Measurements from ENCODE around the gene RB1.

DNA sequence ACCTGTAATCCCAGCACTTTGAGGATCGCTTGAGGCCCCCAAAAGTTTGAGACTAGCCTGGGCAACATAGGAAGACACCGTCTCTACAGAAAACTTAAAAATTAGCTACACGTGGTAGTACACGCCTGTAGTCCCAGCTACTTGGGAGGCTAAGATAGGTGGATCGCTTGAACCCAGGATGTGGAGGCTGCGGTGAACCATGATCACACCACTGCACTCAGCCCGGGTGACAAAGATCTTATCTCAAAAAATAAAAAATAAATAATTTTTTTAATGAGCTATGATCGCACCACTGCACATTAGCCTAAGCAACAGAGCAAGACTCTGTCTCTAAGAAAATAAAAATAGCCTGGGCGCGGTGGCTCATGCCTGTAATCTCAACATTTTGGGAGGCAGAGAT is 222.7 kb downstream of the RB1 start:
- no peak for TF ChIP-seq POLR2AphosphoS5 (IDR thresholded peaks at IDR 0.05; ENCODE audit: insufficient read depth, low read depth, low read length)
- TF ChIP-seq, protein P1, sequence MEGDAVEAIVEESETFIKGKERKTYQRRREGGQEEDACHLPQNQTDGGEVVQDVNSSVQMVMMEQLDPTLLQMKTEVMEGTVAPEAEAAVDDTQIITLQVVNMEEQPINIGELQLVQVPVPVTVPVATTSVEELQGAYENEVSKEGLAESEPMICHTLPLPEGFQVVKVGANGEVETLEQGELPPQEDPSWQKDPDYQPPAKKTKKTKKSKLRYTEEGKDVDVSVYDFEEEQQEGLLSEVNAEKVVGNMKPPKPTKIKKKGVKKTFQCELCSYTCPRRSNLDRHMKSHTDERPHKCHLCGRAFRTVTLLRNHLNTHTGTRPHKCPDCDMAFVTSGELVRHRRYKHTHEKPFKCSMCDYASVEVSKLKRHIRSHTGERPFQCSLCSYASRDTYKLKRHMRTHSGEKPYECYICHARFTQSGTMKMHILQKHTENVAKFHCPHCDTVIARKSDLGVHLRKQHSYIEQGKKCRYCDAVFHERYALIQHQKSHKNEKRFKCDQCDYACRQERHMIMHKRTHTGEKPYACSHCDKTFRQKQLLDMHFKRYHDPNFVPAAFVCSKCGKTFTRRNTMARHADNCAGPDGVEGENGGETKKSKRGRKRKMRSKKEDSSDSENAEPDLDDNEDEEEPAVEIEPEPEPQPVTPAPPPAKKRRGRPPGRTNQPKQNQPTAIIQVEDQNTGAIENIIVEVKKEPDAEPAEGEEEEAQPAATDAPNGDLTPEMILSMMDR (IDR thresholded peaks at IDR 0.05; ENCODE audit: extremely low read depth in 1 of 2, insufficient read depth in 1 of 2, low read depth in 1 of 2, low read length in 2 of 2) = no peak
- TF ChIP-seq JUN (IDR thresholded peaks at IDR 0.05; ENCODE audit: borderline replicate concordance, insufficient read depth, insufficient read length, low read depth) = no peak

Data from endothelial cell of umbilical vein (primary cell).